ENCODE measurements around the gene TNP1. TPM values are rescaled to one million over a fixed set of nuclear protein-coding genes. Genes with fewer than 3 reads are reported as not detected.

The TNP1 gene
- total RNA-seq, 4 donors from 2014 or later, result not detected

GRCh38 chr2:216875862-216876261 is 16.0 kb upstream of the TNP1 start:
- no peak for TF ChIP-seq CTCF (IDR thresholded peaks at IDR 0.05; ENCODE audit: low read depth)

GRCh38 chr2:216873573-216873972 is 13.7 kb upstream of the TNP1 start:
- no peak for TF ChIP-seq CTCF (IDR thresholded peaks at IDR 0.05; ENCODE audit: low read depth)

- TF ChIP-seq CTCF (IDR thresholded peaks at IDR 0.05; ENCODE audit: low read depth), result no peak
Measured at GRCh38 chr2:216872624-216873023, 12.8 kb upstream of the TNP1 start.

GRCh38 chr2:216872040-216872439 is 12.2 kb upstream of the TNP1 start:
- TF ChIP-seq CTCF (IDR thresholded peaks at IDR 0.05; ENCODE audit: low read depth), result no peak

GRCh38 chr2:216871333-216871934 is 11.6 kb upstream of the TNP1 start:
- TF ChIP-seq CTCF (IDR thresholded peaks at IDR 0.05; ENCODE audit: low read depth), result no peak

GRCh38 chr2:216870508-216871332 is 10.9 kb upstream of the TNP1 start:
- no peak for TF ChIP-seq CTCF (IDR thresholded peaks at IDR 0.05; ENCODE audit: low read depth)

GRCh38 chr2:216866515-216867095 is 6.7 kb upstream of the TNP1 start:
- no peak for TF ChIP-seq CTCF (IDR thresholded peaks at IDR 0.05; ENCODE audit: low read depth)

All from subcutaneous adipose tissue (tissue), 4 donors.